Hematopoietic multipotent progenitor cell treated with erythropoietin and hydrocortisone succinate and interleukin-3 and kit ligand, for 8 days (in vitro differentiated cells): ENCODE results near the gene FNTB.

Experiments
- DNase-seq: peaks from one replicate; pipeline ENCODE4 v3.0.0-alpha.2; 2015

FNTB gene

GRCh38 chr14:65092349-65092748, 105.7 kb downstream of the FNTB start:
- no peak for DNase-seq

- DNase-seq, result peak; percentile 33
Measured at GRCh38 chr14:65095633-65096205, 109.0 kb downstream of the FNTB start.

- DNase-seq, result peak; percentile 66
Measured at GRCh38 chr14:65096323-65097089, 109.8 kb downstream of the FNTB start.

GRCh38 chr14:65098586-65098985, 111.9 kb downstream of the FNTB start:
- DNase-seq, result no peak

- no peak for DNase-seq
Measured at GRCh38 chr14:65100922-65101541, 114.3 kb downstream of the FNTB start.

- no peak for DNase-seq
Measured at GRCh38 chr14:65101631-65102440, 115.1 kb downstream of the FNTB start.

- peak; percentile 98 for DNase-seq
Measured at GRCh38 chr14:65102441-65103149, 115.9 kb downstream of the FNTB start, which contains the start of gene MAX. TSS of gene MAX (minus strand) at chr14:65102517. CDS start at chr14:65102339, 178 bp downstream.

- peak; percentile 52 for DNase-seq
Measured at GRCh38 chr14:65103150-65103760, 116.6 kb downstream of the FNTB start.

GRCh38 chr14:65104791-65105190, 118.1 kb downstream of the FNTB start:
- no peak for DNase-seq

- no peak for DNase-seq
Measured at GRCh38 chr14:65106316-65106715, 119.6 kb downstream of the FNTB start.

- peak; percentile 19 for DNase-seq
Measured at GRCh38 chr14:65106736-65107135, 120.0 kb downstream of the FNTB start.

- peak; percentile 88 for DNase-seq
Measured at GRCh38 chr14:65107200-65107599, 120.5 kb downstream of the FNTB start.

- DNase-seq, result no peak
Measured at GRCh38 chr14:65109357-65109756, 122.7 kb downstream of the FNTB start.

- DNase-seq, result no peak
Measured at GRCh38 chr14:65110525-65110924, 123.8 kb downstream of the FNTB start.
